Neural crest cell (in vitro differentiated cells): ENCODE measurements around the gene IQCE. TPM values are rescaled to one million over a fixed set of nuclear protein-coding genes. Genes with fewer than 3 reads are reported as not detected.

ENCODE experiments used
- DNase-seq: peaks from one replicate; pipeline ENCODE4 v3.0.0; 2021; ENCODE audit warnings: low read depth, mixed read lengths, low spot score
- H3K27ac Mint-ChIP-seq: one replicate; pipeline ENCODE4 v1.8.0; 2021; ENCODE audit warnings: mild to moderate bottlenecking, mixed read lengths; ENCODE audit not compliant: unreplicated experiment
- H3K27me3 Mint-ChIP-seq: 2 replicates; pipeline ENCODE4 v1.8.0; 2021; ENCODE audit warnings: low read depth, mild to moderate bottlenecking, mixed read lengths
- H3K36me3 Mint-ChIP-seq: 2 replicates; pipeline ENCODE4 v1.8.0; 2021; ENCODE audit warnings: low read depth, mild to moderate bottlenecking, mixed read lengths
- H3K4me1 Mint-ChIP-seq: 2 replicates; pipeline ENCODE4 v1.8.0; 2021; ENCODE audit warnings: mixed read lengths
- H3K4me3 Mint-ChIP-seq: one replicate; pipeline ENCODE4 v1.8.0; 2021; ENCODE audit warnings: mild to moderate bottlenecking, mixed read lengths
- H3K9me3 Mint-ChIP-seq: 2 replicates; pipeline ENCODE4 v1.8.0; 2021; ENCODE audit warnings: mixed read lengths
- total RNA-seq: library from RNA; stranded (reverse); gene quantifications from 2 replicates; pipeline ENCODE4 v1.2.1, GENCODE V29; 2021
- TF ChIP-seq, protein P1 (sequence below): fragments of 200-600 bp; sonication (generic); conservative IDR thresholded peaks from 2 replicates; pipeline ENCODE4 v1.5.0; 2021; ENCODE audit warnings: antibody characterized with exemption, mild to moderate bottlenecking

Gene IQCE
- total RNA-seq, 1 donor from 2014 or later: 22.4 TPM

DNA sequence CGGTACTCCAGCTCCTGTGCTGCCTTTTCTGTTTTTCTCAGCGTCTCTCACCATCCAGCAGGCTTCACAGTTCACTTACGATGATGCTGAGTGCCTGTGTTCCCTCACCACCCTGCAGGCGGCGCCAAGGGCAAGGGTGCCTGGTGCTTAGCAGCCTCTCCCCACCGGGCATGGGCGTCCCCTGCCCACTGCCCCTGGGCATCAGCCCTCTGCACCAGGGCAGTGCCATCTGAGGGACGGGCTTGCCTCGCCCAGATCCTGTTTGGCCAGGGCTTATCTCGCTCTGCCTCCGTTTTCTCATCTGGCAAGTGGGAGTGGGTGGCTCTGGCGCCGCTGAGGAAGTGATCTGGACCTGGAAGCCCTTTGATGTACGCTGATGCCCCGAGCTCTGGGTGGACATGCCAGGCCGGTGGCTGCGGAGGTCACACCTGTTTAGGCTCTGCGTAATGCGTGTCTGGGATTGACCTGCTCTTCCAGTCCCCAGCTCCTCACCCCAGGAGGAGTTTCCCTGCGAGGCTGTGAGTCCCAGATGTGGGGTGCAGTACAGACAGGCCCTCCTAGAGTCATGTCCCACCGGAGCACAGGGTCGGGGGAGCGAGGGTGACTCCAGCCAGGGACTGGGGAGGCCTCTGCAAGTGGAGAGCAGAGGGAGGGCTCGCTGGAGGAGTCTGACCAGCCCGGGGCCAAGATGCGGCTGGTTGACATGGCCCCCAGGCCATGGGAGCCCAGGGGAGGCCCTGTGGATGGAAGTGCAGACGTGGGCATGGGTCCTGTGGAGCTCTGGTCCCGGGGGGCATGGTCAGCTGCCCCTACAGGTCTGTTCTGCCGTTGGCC, 84.8 kb downstream of the IQCE start:
- Mint-ChIP-seq H3K27me3 (no peaks in the 10 kb centered on the region), H3K4me1 (peaks cover 29% of the 10 kb centered on the region), H3K9me3 (no peaks in the 10 kb centered on the region), H3K4me3 (no peak overlapping the region), H3K36me3 (no peaks in the 10 kb centered on the region), H3K27ac (no peak overlapping the region)
- DNase-seq: no peak
- TF ChIP-seq, protein P1, sequence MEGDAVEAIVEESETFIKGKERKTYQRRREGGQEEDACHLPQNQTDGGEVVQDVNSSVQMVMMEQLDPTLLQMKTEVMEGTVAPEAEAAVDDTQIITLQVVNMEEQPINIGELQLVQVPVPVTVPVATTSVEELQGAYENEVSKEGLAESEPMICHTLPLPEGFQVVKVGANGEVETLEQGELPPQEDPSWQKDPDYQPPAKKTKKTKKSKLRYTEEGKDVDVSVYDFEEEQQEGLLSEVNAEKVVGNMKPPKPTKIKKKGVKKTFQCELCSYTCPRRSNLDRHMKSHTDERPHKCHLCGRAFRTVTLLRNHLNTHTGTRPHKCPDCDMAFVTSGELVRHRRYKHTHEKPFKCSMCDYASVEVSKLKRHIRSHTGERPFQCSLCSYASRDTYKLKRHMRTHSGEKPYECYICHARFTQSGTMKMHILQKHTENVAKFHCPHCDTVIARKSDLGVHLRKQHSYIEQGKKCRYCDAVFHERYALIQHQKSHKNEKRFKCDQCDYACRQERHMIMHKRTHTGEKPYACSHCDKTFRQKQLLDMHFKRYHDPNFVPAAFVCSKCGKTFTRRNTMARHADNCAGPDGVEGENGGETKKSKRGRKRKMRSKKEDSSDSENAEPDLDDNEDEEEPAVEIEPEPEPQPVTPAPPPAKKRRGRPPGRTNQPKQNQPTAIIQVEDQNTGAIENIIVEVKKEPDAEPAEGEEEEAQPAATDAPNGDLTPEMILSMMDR: no peak

DNA sequence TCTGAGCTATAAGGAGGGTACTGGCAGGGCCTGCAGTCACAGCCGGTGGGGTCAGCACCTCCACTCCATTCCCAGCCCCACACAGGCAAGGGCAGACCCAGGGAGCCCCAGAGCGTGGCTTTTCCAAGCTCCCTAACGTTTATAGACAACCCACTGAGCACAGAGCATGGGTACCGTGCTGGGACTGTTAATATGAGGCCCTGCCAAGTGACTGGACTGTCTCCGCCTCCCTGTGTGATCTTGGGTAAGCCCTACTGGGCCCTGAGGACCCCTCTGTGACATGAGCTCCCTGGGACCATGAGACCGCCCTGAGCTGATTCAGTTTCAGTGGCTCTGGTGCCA, 85.4 kb downstream of the IQCE start:
- H3K27me3 Mint-ChIP-seq: no peaks in the 10 kb centered on the region
- no peaks in the 10 kb centered on the region for H3K9me3 Mint-ChIP-seq
- H3K4me1 Mint-ChIP-seq: peaks cover 29% of the 10 kb centered on the region
- TF ChIP-seq, protein P1: no peak
- no peak for DNase-seq
- peak overlapping the region; percentile 93 for H3K27ac Mint-ChIP-seq
- H3K4me3 Mint-ChIP-seq: no peak overlapping the region
- no peaks in the 10 kb centered on the region for H3K36me3 Mint-ChIP-seq

DNA sequence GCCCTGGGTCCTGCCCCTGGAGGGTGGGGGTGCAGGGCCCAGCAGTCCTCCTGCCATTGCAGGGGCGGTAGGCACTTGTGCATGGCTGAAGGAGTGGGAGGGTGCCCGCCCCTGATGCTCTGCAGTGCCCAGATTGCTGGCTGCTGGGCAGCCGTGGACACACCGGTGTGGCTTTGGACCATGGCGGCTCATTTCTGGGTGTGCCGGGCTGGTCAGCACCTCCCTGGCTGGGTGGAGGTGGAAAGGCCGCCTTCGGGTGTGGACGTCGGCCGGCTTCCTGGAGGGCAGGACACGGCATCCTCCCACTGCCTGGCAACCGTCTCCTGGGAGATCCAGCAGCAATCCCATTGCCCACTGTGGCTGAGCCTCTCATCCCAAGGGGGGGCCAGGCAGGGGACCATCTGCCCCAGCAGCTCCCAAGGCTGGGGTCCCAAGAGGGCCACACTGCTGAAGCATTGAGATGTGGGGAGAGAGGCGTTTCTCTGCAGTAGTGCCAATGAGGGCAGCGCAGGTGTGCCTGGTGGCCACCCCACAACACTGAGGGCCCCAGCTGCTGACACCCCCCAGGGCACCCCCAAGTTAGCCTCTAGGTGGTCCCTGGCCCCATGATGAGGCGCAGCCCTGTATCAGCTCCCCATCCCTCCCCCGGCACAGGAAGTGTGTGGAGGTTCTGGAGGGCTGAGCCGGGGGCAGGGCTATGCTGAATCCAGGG, 85.9 kb downstream of the IQCE start:
- Mint-ChIP-seq H3K4me1 (peaks cover 29% of the 10 kb centered on the region), H3K36me3 (no peaks in the 10 kb centered on the region), H3K27me3 (no peaks in the 10 kb centered on the region), H3K4me3 (peak overlapping the region; percentile 54), H3K9me3 (no peaks in the 10 kb centered on the region), H3K27ac (peak overlapping the region; percentile 93)
- TF ChIP-seq, protein P1: no peak
- DNase-seq: no peak

- Mint-ChIP-seq H3K4me3 (peak overlapping the region; percentile 54), H3K27me3 (no peaks in the 10 kb centered on the region), H3K27ac (peak overlapping the region; percentile 90), H3K4me1 (peaks cover 29% of the 10 kb centered on the region), H3K36me3 (no peaks in the 10 kb centered on the region), H3K9me3 (no peaks in the 10 kb centered on the region)
- TF ChIP-seq, protein P1: no peak
- DNase-seq: no peak
Measured at GRCh38 chr7:2645274-2645868, 86.6 kb downstream of the IQCE start.

GRCh38 chr7:2646336-2646679, 87.5 kb downstream of the IQCE start:
- H3K4me3 Mint-ChIP-seq: no peak overlapping the region
- H3K4me1 Mint-ChIP-seq: peaks cover 29% of the 10 kb centered on the region
- H3K36me3 Mint-ChIP-seq: no peaks in the 10 kb centered on the region
- H3K9me3 Mint-ChIP-seq: no peaks in the 10 kb centered on the region
- DNase-seq: no peak
- peak overlapping the region; percentile 35 for H3K27ac Mint-ChIP-seq
- H3K27me3 Mint-ChIP-seq: no peaks in the 10 kb centered on the region
- TF ChIP-seq, protein P1: no peak
